K562 (cell line): ENCODE measurements around the gene GPR139. TPM values are rescaled to one million over a fixed set of nuclear protein-coding genes. Genes with fewer than 3 reads are reported as not detected.

Experiments
- ATAC-seq: fragments of 200-7000 bp; cut with Tn5 transposase; 3 replicates; pipeline ENCODE4 v1.9.1; 2020; ENCODE audit warnings: moderate library complexity
- BruUV-seq: library from RNA; stranded (reverse); fragments of 400-500 nt; replicated peaks from 2 replicates; lab custom pipeline; 2021; lab: Mats Ljungman, UMichigan
- CTCF ChIA-PET: fragments of 300-600 bp; formaldehyde crosslinking; extraction: SDS; loops from one replicate; lab custom pipeline; 2021; ENCODE audit warnings: low intra/inter-chr PET ratio; lab: Yijun Ruan, JAX
- POLR2A ChIA-PET: fragments of 300-600, 350-650 bp; sonication (Branson Sonifier 250); formaldehyde crosslinking; extraction: SDS; loops from one replicate; lab custom pipeline; 2021; ENCODE audit warnings: antibody characterized with exemption, inconsistent platforms; lab: Yijun Ruan, JAX
- DNase-seq, 4 experiments: peaks; one replicate each; pipeline versions ENCODE4 v3.0.0 to v3.0.0-alpha.2; 2011 to 2018; ENCODE audit warnings: low spot score in 3 of 4, mixed read lengths in 3 of 4; ENCODE audit errors: extremely low read depth in 1 of 4
- FAIRE-seq: peaks from 2 replicates; lab custom pipeline; 2011; peaks lifted over from hg19 to GRCh38; lab: Jason Lieb, UNC
- H2AFZ ChIP-seq: 2 replicates; pipeline ENCODE4 v1.6.0; 2011; ENCODE audit warnings: low read depth, low read length, control low read depth, inconsistent platforms
- H3K27ac ChIP-seq: fragments of 200-600 bp; 3 replicates; pipeline ENCODE4 v1.8.0; 2011; ENCODE audit warnings: low read depth, mild to moderate bottlenecking, control low read depth, inconsistent platforms, low read length, moderate library complexity, mixed read lengths; ENCODE audit errors: extremely low read depth
- H3K27me3 ChIP-seq, 2 experiments: fragments of 300-600 bp in 1 of 2; 2 replicates in 1 of 2; 3 replicates in 1 of 2; pipeline versions ENCODE4 v1.6.0 to v1.8.0; 2011; ENCODE audit warnings: inconsistent platforms in 2 of 2, low read length in 2 of 2, mild to moderate bottlenecking in 1 of 2, mixed read lengths in 1 of 2, moderate library complexity in 1 of 2; ENCODE audit not compliant: control insufficient read depth in 2 of 2, insufficient read depth in 2 of 2
- H3K36me3 ChIP-seq: fragments of 300-600 bp; 3 replicates; pipeline ENCODE4 v1.8.0; 2011; ENCODE audit warnings: mild to moderate bottlenecking, low read length, inconsistent platforms; ENCODE audit not compliant: control insufficient read depth, insufficient read depth
- H3K4me1 ChIP-seq, 2 experiments: fragments of 200-600 bp in 1 of 2; replicated peaks in 1 of 2; 2 replicates in 1 of 2; 3 replicates in 1 of 2; pipeline versions ENCODE4 v1.5.1 to v1.8.0; 2011; ENCODE audit warnings: inconsistent platforms in 2 of 2, low read length in 2 of 2, mild to moderate bottlenecking in 1 of 2, mixed read lengths in 1 of 2, moderate library complexity in 1 of 2; ENCODE audit not compliant: control insufficient read depth in 2 of 2, insufficient read depth in 2 of 2
- H3K4me2 ChIP-seq: 2 replicates; pipeline ENCODE4 v1.6.1; 2011; ENCODE audit warnings: low read length, control low read depth, inconsistent platforms, mixed read lengths; ENCODE audit not compliant: insufficient read depth
- H3K4me3 ChIP-seq: fragments of 200-600 bp; sonication (generic), shearing (Covaris generic); 2 replicates; pipeline ENCODE4 v1.5.1; 2016; ENCODE audit warnings: control low read depth, inconsistent platforms
- H3K79me2 ChIP-seq: fragments of 200-600 bp; 3 replicates; pipeline ENCODE4 v1.8.0; 2011; ENCODE audit warnings: low read length, inconsistent platforms; ENCODE audit not compliant: control insufficient read depth, insufficient read depth
- H3K9ac ChIP-seq, 2 experiments: 2 replicates each; pipeline versions ENCODE4 v1.6.0 to v1.6.1; 2011; ENCODE audit warnings: low read depth in 2 of 2, low read length in 2 of 2, control low read depth in 1 of 2, inconsistent platforms in 1 of 2, mild to moderate bottlenecking in 1 of 2, mixed read lengths in 1 of 2; ENCODE audit not compliant: insufficient read depth in 1 of 2
- H3K9me1 ChIP-seq: one replicate; pipeline ENCODE4 v1.6.0; 2011; ENCODE audit warnings: inconsistent platforms, mild to moderate bottlenecking, low read length, moderate library complexity; ENCODE audit not compliant: control insufficient read depth, insufficient read depth
- H3K9me3 ChIP-seq: replicated peaks from 2 replicates; pipeline ENCODE4 v1.5.1; 2011; ENCODE audit warnings: low read depth, low read length, inconsistent platforms; ENCODE audit not compliant: control insufficient read depth, insufficient read depth
- H4K20me1 ChIP-seq: replicated peaks from 2 replicates; pipeline ENCODE4 v1.6.1; 2011; ENCODE audit warnings: low read length, inconsistent platforms, mixed read lengths; ENCODE audit not compliant: control insufficient read depth, insufficient read depth
- CEBPG ChIP-seq, 3 experiments: fragments of 200-800 bp in 1 of 3; sonication (Bioruptor generic) in 1 of 3; sonication (generic) in 1 of 3; formaldehyde crosslinking in 1 of 3; IDR thresholded peaks in 2 of 3; conservative IDR thresholded peaks in 1 of 3; 2 replicates each; pipeline versions ENCODE4 v1.6.1 to v1.8.0; 2016 to 2022; ENCODE audit warnings: missing compliant biosample characterization in 2 of 3, missing genetic modification characterization in 2 of 3, mild to moderate bottlenecking in 1 of 3, missing genetic modification reagents in 1 of 3
- HSF4 ChIP-seq: fragments of 250-450 bp; sonication (Bioruptor Pico); IDR thresholded peaks from 2 replicates; pipeline ENCODE4 v2.1.2; 2022; ENCODE audit warnings: mild to moderate bottlenecking, moderate library complexity, borderline replicate concordance
- WGBS: fragments of 100-300 bp; shearing (Covaris generic); methylation state at CpG from one replicate; pipeline ENCODE4 v1.1.6; 2016; ENCODE audit warnings: low coverage, mixed read lengths; ENCODE audit not compliant: insufficient coverage; ENCODE audit errors: missing lambda C conversion rate; 5-methylcytosine and 5-hydroxymethylcytosine counted together
- in situ Hi-C: fragments of 300-500 bp; cut with MboI; formaldehyde crosslinking; loops from 4 replicates; pipeline ENCODE4 v1.15.0; 2018; ENCODE audit warnings: inconsistent platforms, mixed read lengths
- intact Hi-C: fragments of 100-400 bp; cut with micrococcal nuclease; formaldehyde crosslinking; loops from 2 replicates; pipeline ENCODE4 v1.14.2; 2022
- polyA plus RNA-seq, 8 experiments: library from polyadenylated mRNA; depleted of rRNA in 4 of 8; stranded (reverse) in 5 of 8; unstranded in 3 of 8; fragments of >200 nt; fragmentation: Nextera tagmentation in 2 of 8; fragmentation: Illumina TruSeq in 1 of 8; extraction: Ambion mirVana in 2 of 8; extraction: Trizol in 1 of 8; gene quantifications; 2 replicates each; pipeline versions ENCODE4 v1.2.1 to v1.2.3, GENCODE V29; 2011 to 2014; ENCODE audit warnings: inconsistent platforms in 1 of 8, missing spikeins in 1 of 8
- total RNA-seq, 7 experiments: library from RNA; depleted of rRNA in 6 of 7; stranded (reverse); fragments of >200 nt in 6 of 7; fragmentation: Illumina TruSeq in 2 of 7; extraction: Trizol in 2 of 7; gene quantifications; 2 replicates each; pipeline versions ENCODE4 v1.2.1 to v1.2.3, GENCODE V29; 2011 to 2021; ENCODE audit warnings: low replicate concordance in 1 of 7
- TF ChIP-seq, protein P1 (sequence below), 2 experiments: fragments of 450-650 bp in 1 of 2; sonication (generic) in 1 of 2; formaldehyde crosslinking in 1 of 2; IDR thresholded peaks in 1 of 2; conservative IDR thresholded peaks in 1 of 2; 2 replicates each; pipeline versions ENCODE4 v1.6.1 to v1.8.1; 2016 to 2023; ENCODE audit warnings: mild to moderate bottlenecking in 2 of 2, moderate library complexity in 2 of 2, inconsistent platforms in 1 of 2, missing genetic modification reagents in 1 of 2

Gene GPR139
- total and polyA plus RNA-seq, 9 of the 15 experiments (the other 6 are each of a cell fraction or from before 2014, with no cell fraction given) = not detected

DNA sequence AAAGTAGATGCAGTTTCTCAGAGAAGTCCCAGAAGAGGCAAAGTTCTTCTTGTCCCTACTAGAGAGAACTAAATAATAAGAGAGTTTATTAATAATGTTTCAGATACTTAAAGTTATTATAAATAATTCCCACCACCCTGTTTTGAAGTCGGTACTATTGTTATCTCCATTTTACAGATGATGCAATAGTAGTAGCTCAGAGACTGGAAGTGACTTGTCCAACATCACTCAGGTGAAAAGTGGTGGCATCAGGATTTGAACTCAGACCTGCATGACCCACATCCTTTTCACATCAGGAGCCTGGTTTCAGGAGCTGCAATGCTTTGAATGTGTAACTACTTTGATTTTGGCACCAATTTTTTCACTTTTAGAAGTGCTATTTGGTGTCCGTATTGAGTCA is 52.7 kb downstream of the GPR139 start:
- TF ChIP-seq HSF4 (CRISPR knock-in tag) = no peak
- TF ChIP-seq, protein P1, sequence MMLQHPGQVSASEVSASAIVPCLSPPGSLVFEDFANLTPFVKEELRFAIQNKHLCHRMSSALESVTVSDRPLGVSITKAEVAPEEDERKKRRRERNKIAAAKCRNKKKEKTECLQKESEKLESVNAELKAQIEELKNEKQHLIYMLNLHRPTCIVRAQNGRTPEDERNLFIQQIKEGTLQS (IDR thresholded peaks at IDR 0.05) = peak; percentile 37; the same call in 1 of the 2 replicates
- TF ChIP-seq, protein P1 (CRISPR knock-in tag; conservative IDR thresholded peaks at IDR 0.05) = no peak
- TF ChIP-seq CEBPG (CRISPR knock-in tag; IDR thresholded peaks at IDR 0.05) = no peak
- peak in 1 of 2 experiments; percentile 67; a peak in 2 of 4 replicates for TF ChIP-seq CEBPG (tag; conservative IDR thresholded peaks at IDR 0.05 in 1 of 2, IDR thresholded peaks at IDR 0.05 in 1 of 2)
- 0% methylated on average over 2 of the region's 2 CpGs for WGBS
- Histone ChIP-seq H3K27ac (no peak overlapping the region), H3K79me2 (no peaks in the 10 kb centered on the region), H3K9me1 (no peaks in the 10 kb centered on the region), H3K4me3 (no peak overlapping the region), H3K9ac (no peak overlapping the region), H4K20me1 (no peaks in the 10 kb centered on the region), H3K9me3 (no peaks in the 10 kb centered on the region), H3K27me3 (no peaks in the 10 kb centered on the region), H3K4me2 (no peak overlapping the region), H3K36me3 (no peaks in the 10 kb centered on the region), H2AFZ (no peak overlapping the region), H3K4me1 (no peaks in the 10 kb centered on the region)
- DNase-seq (no peak), FAIRE-seq (no peak), ATAC-seq (no peak)
- ChIA-PET CTCF (no interaction called here), POLR2A (interaction anchor here (0.6 kb wide), 1 partner anchor 22 kb away, joined by 4 read pairs; no protein-coding TSS in a partner anchor)
- intact Hi-C loops (no loop called here), in situ Hi-C loops (no loop called here)
- no TSS peak for BruUV-seq
